H1 (cell line): Measurements from ENCODE around the gene FAM149A. TPM values are rescaled to one million over a fixed set of nuclear protein-coding genes. Genes with fewer than 3 reads are reported as not detected.

ENCODE experiments used
- CTCF ChIA-PET: fragments of 300-600 bp; sonication (Branson Sonifier 250); formaldehyde crosslinking; loops from one replicate; lab custom pipeline; 2021; ENCODE audit not compliant: partially characterized antibody; lab: Charles Lee
- POLR2A ChIA-PET: fragments of 300-600 bp; sonication (Branson Sonifier 250); formaldehyde crosslinking; loops from one replicate; lab custom pipeline; 2021; ENCODE audit warnings: inconsistent platforms; ENCODE audit not compliant: partially characterized antibody; lab: Charles Lee
- DNase-seq, 2 experiments: peaks; one replicate each; pipeline versions ENCODE4 v3.0.0 to v3.0.0-alpha.2; 2010 to 2022; ENCODE audit warnings: low spot score in 2 of 2, low read depth in 1 of 2, mixed read lengths in 1 of 2
- FAIRE-seq: peaks from 2 replicates; lab custom pipeline; 2011; peaks lifted over from hg19 to GRCh38; lab: Jason Lieb, UNC
- H2AFZ ChIP-seq: 2 replicates; pipeline ENCODE4 v1.8.1; 2012; ENCODE audit warnings: low read length, inconsistent platforms
- H2AK5ac ChIP-seq: 2 replicates; pipeline ENCODE4 v1.6.1; 2013; ENCODE audit warnings: low read depth, low read length
- H2BK120ac ChIP-seq: replicated peaks from 2 replicates; pipeline ENCODE3; 2013; ENCODE audit warnings: low read depth, low read length, inconsistent platforms
- H2BK12ac ChIP-seq: 2 replicates; pipeline ENCODE4 v1.6.1; 2013; ENCODE audit warnings: low read depth, low read length
- H2BK15ac ChIP-seq: 2 replicates; pipeline ENCODE4 v1.6.1; 2013; ENCODE audit warnings: low read length
- H2BK20ac ChIP-seq: 2 replicates; pipeline ENCODE4 v1.6.1; 2013; ENCODE audit warnings: low read length
- H2BK5ac ChIP-seq: 2 replicates; pipeline ENCODE4 v1.6.1; 2013; ENCODE audit warnings: low read depth, low read length
- H3K14ac ChIP-seq: 2 replicates; pipeline ENCODE4 v1.6.1; 2013; ENCODE audit warnings: inconsistent platforms; ENCODE audit not compliant: insufficient read length
- H3K18ac ChIP-seq: 2 replicates; pipeline ENCODE4 v1.6.1; 2013; ENCODE audit warnings: low read length; ENCODE audit errors: extremely low read depth
- H3K23ac ChIP-seq: 2 replicates; pipeline ENCODE4 v1.6.1; 2013; ENCODE audit warnings: inconsistent platforms; ENCODE audit not compliant: insufficient read length
- H3K23me2 ChIP-seq: 2 replicates; pipeline ENCODE4 v1.6.1; 2013; ENCODE audit warnings: low read depth, low read length
- H3K27ac ChIP-seq: 2 replicates; pipeline ENCODE4 v1.6.1; 2011; ENCODE audit warnings: low read depth, low read length, inconsistent platforms
- H3K27me3 ChIP-seq, 4 experiments: replicated peaks in 1 of 4; 1 replicate in 1 of 4; 2 replicates in 3 of 4; pipeline versions ENCODE4 v1.6.1 to v1.8.1; 2011 to 2013; ENCODE audit warnings: low read length in 3 of 4, mild to moderate bottlenecking in 3 of 4, inconsistent platforms in 2 of 4, mixed read lengths in 2 of 4, moderate library complexity in 1 of 4; ENCODE audit not compliant: control insufficient read depth in 3 of 4, insufficient read depth in 3 of 4; ENCODE audit errors: extremely low read depth in 1 of 4
- H3K36me3 ChIP-seq, 4 experiments: 2 replicates each; pipeline versions ENCODE4 v1.6.1 to v1.8.1; 2011 to 2013; ENCODE audit warnings: mild to moderate bottlenecking in 4 of 4, low read length in 3 of 4, moderate library complexity in 2 of 4, control low read depth in 1 of 4, inconsistent platforms in 1 of 4; ENCODE audit not compliant: insufficient read depth in 4 of 4, control insufficient read depth in 2 of 4
- H3K4ac ChIP-seq: replicated peaks from 2 replicates; pipeline ENCODE3; 2013; ENCODE audit warnings: low read length, low read depth, mixed read lengths, inconsistent platforms; ENCODE audit not compliant: insufficient read length
- H3K4me1 ChIP-seq, 4 experiments: replicated peaks in 1 of 4; 1 replicate in 1 of 4; 2 replicates in 3 of 4; pipeline versions ENCODE4 v1.6.1 to v1.8.1; 2011 to 2013; ENCODE audit warnings: low read length in 3 of 4, inconsistent platforms in 2 of 4, mixed read lengths in 1 of 4; ENCODE audit not compliant: insufficient read depth in 4 of 4, control insufficient read depth in 3 of 4
- H3K4me2 ChIP-seq, 2 experiments: 2 replicates each; pipeline versions ENCODE4 v1.6.1 to v1.8.1; 2011 to 2013; ENCODE audit warnings: low read depth in 2 of 2, low read length in 2 of 2, control low read depth in 1 of 2, inconsistent platforms in 1 of 2, mild to moderate bottlenecking in 1 of 2; ENCODE audit not compliant: insufficient read depth in 1 of 2
- H3K4me3 ChIP-seq, 4 experiments: fragments of 200-600, 300-600 bp in 1 of 4; sonication (generic), shearing (Covaris generic), sonication (Bioruptor Twin) in 1 of 4; 2 replicates each; pipeline versions ENCODE4 v1.5.1 to v1.8.1; 2011 to 2016; ENCODE audit warnings: low read length in 4 of 4, low read depth in 3 of 4, control low read depth in 2 of 4, inconsistent platforms in 2 of 4, mild to moderate bottlenecking in 2 of 4, mixed read lengths in 1 of 4, moderate library complexity in 1 of 4; ENCODE audit not compliant: insufficient read depth in 2 of 4; ENCODE audit errors: extremely low read depth in 1 of 4
- H3K56ac ChIP-seq: replicated peaks from 2 replicates; pipeline ENCODE3; 2013; ENCODE audit warnings: low read depth, mild to moderate bottlenecking, mixed read lengths, low read length, inconsistent platforms; ENCODE audit not compliant: insufficient read length
- H3K79me1 ChIP-seq: 2 replicates; pipeline ENCODE4 v1.6.1; 2013; ENCODE audit warnings: low read depth, low read length, control low read depth
- H3K79me2 ChIP-seq, 2 experiments: 2 replicates each; pipeline versions ENCODE4 v1.6.1 to v1.8.1; 2012 to 2013; ENCODE audit warnings: low read length in 2 of 2, mild to moderate bottlenecking in 2 of 2, inconsistent platforms in 1 of 2; ENCODE audit not compliant: insufficient read depth in 2 of 2, control insufficient read depth in 1 of 2
- H3K9ac ChIP-seq, 4 experiments: replicated peaks in 1 of 4; 1 replicate in 1 of 4; 2 replicates in 3 of 4; pipeline versions ENCODE4 v1.6.1 to v1.8.1; 2011 to 2013; ENCODE audit warnings: low read depth in 3 of 4, low read length in 3 of 4, control low read depth in 2 of 4, mild to moderate bottlenecking in 2 of 4, moderate library complexity in 2 of 4, inconsistent platforms in 1 of 4; ENCODE audit errors: extremely low read depth in 1 of 4
- H3K9me3 ChIP-seq, 2 experiments: 2 replicates each; pipeline versions ENCODE4 v1.6.1 to v1.8.1; 2012 to 2013; ENCODE audit warnings: mild to moderate bottlenecking in 2 of 2, moderate library complexity in 2 of 2, control low read depth in 1 of 2, inconsistent platforms in 1 of 2, low read depth in 1 of 2, low read length in 1 of 2, mixed read lengths in 1 of 2; ENCODE audit not compliant: insufficient read depth in 2 of 2
- H4K20me1 ChIP-seq, 2 experiments: replicated peaks in 1 of 2; 2 replicates each; pipeline versions ENCODE3 to v1.8.1; 2011 to 2013; ENCODE audit warnings: inconsistent platforms in 2 of 2, low read length in 2 of 2, mild to moderate bottlenecking in 1 of 2; ENCODE audit not compliant: insufficient read depth in 2 of 2, control insufficient read depth in 1 of 2
- H4K5ac ChIP-seq: 2 replicates; pipeline ENCODE4 v1.6.1; 2013; ENCODE audit warnings: low read length, low read depth, mixed read lengths, inconsistent platforms; ENCODE audit not compliant: insufficient read length
- H4K8ac ChIP-seq: 2 replicates; pipeline ENCODE4 v1.8.0; 2013; ENCODE audit warnings: mild to moderate bottlenecking, moderate library complexity, low read length, inconsistent platforms; ENCODE audit not compliant: insufficient read depth; ENCODE audit errors: extremely low read depth
- H4K91ac ChIP-seq: replicated peaks from 2 replicates; pipeline ENCODE3; 2013; ENCODE audit warnings: low read length, mixed read lengths, inconsistent platforms; ENCODE audit not compliant: insufficient read length
- BRCA1 ChIP-seq: IDR thresholded peaks from 2 replicates; pipeline ENCODE4 v1.6.1; 2012; ENCODE audit warnings: low read depth, low read length, improper control_type of control experiment
- CREB1 ChIP-seq: IDR thresholded peaks from 2 replicates; pipeline ENCODE4 v1.6.1; 2012; ENCODE audit warnings: inconsistent platforms
- EGR1 ChIP-seq: IDR thresholded peaks from 2 replicates; pipeline ENCODE4 v1.6.1; 2011; ENCODE audit warnings: low read depth, low read length, borderline replicate concordance
- SIX5 ChIP-seq: IDR thresholded peaks from 2 replicates; pipeline ENCODE4 v1.6.1; 2011; ENCODE audit warnings: mild to moderate bottlenecking, low read depth, low read length
- WGBS, 2 experiments: shearing (Covaris generic) in 1 of 2; methylation state at CpG; one replicate each; pipeline versions ENCODE4 v1.1.6 to v1.1.7; 2013 to 2015; ENCODE audit warnings: low lambda C conversion rate in 2 of 2, mixed read lengths in 2 of 2, inconsistent platforms in 1 of 2, low coverage in 1 of 2, missing lambda C conversion rate in 1 of 2; ENCODE audit not compliant: insufficient replicate concordance in 2 of 2, insufficient coverage in 1 of 2, insufficient read length in 1 of 2; ENCODE audit errors: extremely low coverage in 1 of 2, missing lambda C conversion rate in 1 of 2; 5-methylcytosine and 5-hydroxymethylcytosine counted together
- polyA plus RNA-seq, 7 experiments: library from polyadenylated mRNA; depleted of rRNA in 3 of 7; stranded (reverse) in 5 of 7; unstranded in 2 of 7; fragments of >200 nt in 5 of 7; fragments of 200-250 nt in 2 of 7; gene quantifications; 1 replicate in 5 of 7; 2 replicates in 1 of 7; 4 replicates in 1 of 7; pipeline versions ENCODE4 v1.2.1 to v1.2.3, GENCODE V29; 2011 to 2013; ENCODE audit warnings: missing spikeins in 2 of 7, mixed read lengths in 2 of 7
- total RNA-seq: library from RNA; stranded (reverse); fragmentation: NEBNext Ultra II Directional; extraction: Animal tissue kit (Norgen Biotek cat#: 25700); gene quantifications from 2 replicates; pipeline ENCODE4 v1.2.1, GENCODE V29; 2021

Gene FAM149A
- total and polyA plus RNA-seq, 2 of the 8 experiments (the other 6 are each of a cell fraction or from before 2014, with no cell fraction given) = 6.1 to 8.5 TPM

- Histone ChIP-seq H3K36me3 (no peaks in the 10 kb centered on the region), H3K27me3 (no peaks in the 10 kb centered on the region), H2AFZ (no peak overlapping the region), H3K23ac (no peak overlapping the region), H4K8ac (no peak overlapping the region), H3K4me3 (no peak overlapping the region), H2BK15ac (no peak overlapping the region), H3K4me2 (no peak overlapping the region), H2BK5ac (no peak overlapping the region), H3K27ac (no peak overlapping the region), H3K9ac (no peak overlapping the region), H4K91ac (no peak overlapping the region), H3K56ac (no peak overlapping the region), H3K9me3 (no peaks in the 10 kb centered on the region), H3K4me1 (peaks cover 4 to 12% (median 8%) of the 10 kb centered on the region in 4 experiments), H3K79me2 (no peaks in the 10 kb centered on the region), H3K14ac (no peak overlapping the region), H4K5ac (no peak overlapping the region), H3K23me2 (no peaks in the 10 kb centered on the region), H2BK20ac (no peak overlapping the region), H2BK12ac (no peak overlapping the region), H4K20me1 (no peaks in the 10 kb centered on the region), H3K18ac (no peak overlapping the region), H2BK120ac (no peak overlapping the region), H2AK5ac (no peak overlapping the region), H3K4ac (no peak overlapping the region), H3K79me1 (no peaks in the 10 kb centered on the region)
- ChIA-PET CTCF (interaction anchor here (0.6 to 4.7 kb wide), 11 partner anchors 18 to 142 kb away, joined by 3 to 26 read pairs (median 3); partner anchors contain the start of genes FAM149A and TLR3), POLR2A (no interaction called here)
- WGBS, 2 experiments = 86% methylated on average over 11 of the region's 11 CpGs; no CpG with 5 or more reads in 1 of the 2 experiments
- DNase-seq = no peak
- no peak for FAIRE-seq
- TF ChIP-seq BRCA1 = no peak
- TF ChIP-seq CREB1 = no peak
- no peak for TF ChIP-seq EGR1
- TF ChIP-seq SIX5 = no peak
Observed at GRCh38 chr4:186134861-186135260, 30.4 kb downstream of the FAM149A start.
